ENCODE measurements around the gene NAA80. TPM values are rescaled to one million over a fixed set of nuclear protein-coding genes. Genes with fewer than 3 reads are reported as not detected.

Gene NAA80
- total RNA-seq, 1 experiment from 2014 or later: 8.7 TPM

GRCh38 chr3:50337175-50337861 is 38.1 kb upstream of the NAA80 start:
- ATAC-seq (peak; percentile 88), DNase-seq (peak; percentile 99)
- BruUV-seq (replicated peaks): no TSS peak
- Histone ChIP-seq H3K9me2 (replicated peaks; ENCODE audit: low read length) (no peaks in the 10 kb centered on the region), H3K9me3 (ENCODE audit: low read length) (no peaks in the 10 kb centered on the region), H4K20me1 (ENCODE audit: low read length) (peaks cover 13% of the 10 kb centered on the region; the same call in 1 of the 2 replicates), H3K27ac (ENCODE audit: low read length) (peak overlapping the region; percentile 72), H3K9ac (ENCODE audit: low read length) (peak overlapping the region; percentile 89), H3K4me1 (ENCODE audit: insufficient read depth, low read length) (peaks cover 32% of the 10 kb centered on the region), H3K4me3 (ENCODE audit: low read length) (peak overlapping the region; percentile 89), H2AFZ (ENCODE audit: low read length) (peak overlapping the region; percentile 88), H3K4me2 (ENCODE audit: low read length) (peak overlapping the region; percentile 88), H3K79me2 (ENCODE audit: low read length) (peaks cover 48% of the 10 kb centered on the region), H3F3A (ENCODE audit: low read length, unreplicated experiment) (no peaks in the 10 kb centered on the region), H3K36me3 (ENCODE audit: low read depth, low read length) (no peaks in the 10 kb centered on the region; the same call in 1 of the 2 replicates), H3K27me3 (ENCODE audit: low read length) (no peaks in the 10 kb centered on the region)
- POLR2A ChIA-PET (ENCODE audit: unreplicated experiment): interaction anchor here (0.5 to 1.4 kb wide), 12 partner anchors 9 to 1768 kb away, joined by 3 to 17 read pairs (median 5); partner anchors contain the start of genes CISH, CYB561D2, HYAL3 and IFRD2
- intact Hi-C loops (cut with micrococcal nuclease): no loop called here
- TF ChIP-seq EZH2phosphoT487 (IDR thresholded peaks at IDR 0.05; ENCODE audit: borderline replicate concordance, low read length) (no peak), EZH2 (IDR thresholded peaks at IDR 0.05; ENCODE audit: low read length, unreplicated experiment) (no peak)
- TF ChIP-seq, protein P1, sequence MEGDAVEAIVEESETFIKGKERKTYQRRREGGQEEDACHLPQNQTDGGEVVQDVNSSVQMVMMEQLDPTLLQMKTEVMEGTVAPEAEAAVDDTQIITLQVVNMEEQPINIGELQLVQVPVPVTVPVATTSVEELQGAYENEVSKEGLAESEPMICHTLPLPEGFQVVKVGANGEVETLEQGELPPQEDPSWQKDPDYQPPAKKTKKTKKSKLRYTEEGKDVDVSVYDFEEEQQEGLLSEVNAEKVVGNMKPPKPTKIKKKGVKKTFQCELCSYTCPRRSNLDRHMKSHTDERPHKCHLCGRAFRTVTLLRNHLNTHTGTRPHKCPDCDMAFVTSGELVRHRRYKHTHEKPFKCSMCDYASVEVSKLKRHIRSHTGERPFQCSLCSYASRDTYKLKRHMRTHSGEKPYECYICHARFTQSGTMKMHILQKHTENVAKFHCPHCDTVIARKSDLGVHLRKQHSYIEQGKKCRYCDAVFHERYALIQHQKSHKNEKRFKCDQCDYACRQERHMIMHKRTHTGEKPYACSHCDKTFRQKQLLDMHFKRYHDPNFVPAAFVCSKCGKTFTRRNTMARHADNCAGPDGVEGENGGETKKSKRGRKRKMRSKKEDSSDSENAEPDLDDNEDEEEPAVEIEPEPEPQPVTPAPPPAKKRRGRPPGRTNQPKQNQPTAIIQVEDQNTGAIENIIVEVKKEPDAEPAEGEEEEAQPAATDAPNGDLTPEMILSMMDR (conservative IDR thresholded peaks at IDR 0.05; ENCODE audit: low read depth, low read length): no peak
- CTCF ChIA-PET: interaction anchor here (0.6 to 1.3 kb wide), 10 partner anchors 8 to 1646 kb away, joined by 3 to 10 read pairs (median 4); partner anchors contain the start of genes CYB561D2, NPRL2, TUSC2 and ZMYND10

DNA sequence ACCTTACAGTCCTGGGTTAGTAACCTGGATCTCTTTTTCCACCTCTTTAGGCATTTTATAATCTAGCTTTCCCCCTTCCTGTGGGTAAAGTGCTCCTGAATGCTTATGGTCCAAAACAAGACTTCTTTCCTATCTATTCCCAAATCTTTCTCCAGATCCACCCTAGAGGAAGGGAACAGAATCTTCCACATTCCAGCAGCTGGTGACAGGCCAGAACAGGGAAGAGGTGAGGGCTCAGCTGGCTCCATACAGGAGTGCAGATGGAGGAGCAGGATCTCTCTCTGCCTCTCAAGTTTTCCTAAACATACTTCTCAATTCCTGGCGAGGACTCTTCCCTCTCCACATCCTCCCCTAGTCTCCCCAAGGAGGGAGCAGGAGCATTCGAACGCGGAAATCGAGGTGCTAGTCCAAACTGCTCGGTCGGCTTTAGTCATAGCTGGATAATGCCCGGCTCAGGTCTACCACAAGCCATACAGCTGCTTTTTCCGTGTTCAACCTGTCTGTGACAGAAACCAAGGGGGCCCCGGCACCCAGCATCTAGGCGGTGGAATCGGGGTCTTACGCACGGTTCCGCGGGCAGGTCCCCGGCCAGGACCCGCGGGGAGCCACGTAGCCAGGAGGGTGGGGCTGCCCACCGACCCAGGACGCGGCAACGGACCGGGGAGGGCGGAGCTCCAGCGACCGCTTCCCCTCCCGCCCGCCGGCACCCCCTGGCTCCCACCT is 37.4 kb upstream of the NAA80 start:
- Histone ChIP-seq H3K9ac (ENCODE audit: low read length) (peak overlapping the region; percentile 89), H3K4me1 (ENCODE audit: insufficient read depth, low read length) (peaks cover 32% of the 10 kb centered on the region), H3K4me3 (ENCODE audit: low read length) (peak overlapping the region; percentile 89), H3K4me2 (ENCODE audit: low read length) (peak overlapping the region; percentile 88), H3K36me3 (ENCODE audit: low read depth, low read length) (peaks cover 6% of the 10 kb centered on the region; the same call in 1 of the 2 replicates), H3K27ac (ENCODE audit: low read length) (peak overlapping the region; percentile 72), H3K9me2 (replicated peaks; ENCODE audit: low read length) (no peaks in the 10 kb centered on the region), H3K9me3 (ENCODE audit: low read length) (no peaks in the 10 kb centered on the region), H3F3A (ENCODE audit: low read length, unreplicated experiment) (no peaks in the 10 kb centered on the region), H2AFZ (ENCODE audit: low read length) (peak overlapping the region; percentile 88), H3K79me2 (ENCODE audit: low read length) (peaks cover 53% of the 10 kb centered on the region), H3K27me3 (ENCODE audit: low read length) (no peaks in the 10 kb centered on the region), H4K20me1 (ENCODE audit: low read length) (peaks cover 13% of the 10 kb centered on the region; the same call in 1 of the 2 replicates)
- BruUV-seq (replicated peaks): TSS peak; percentile 73
- TF ChIP-seq, protein P1 (conservative IDR thresholded peaks at IDR 0.05; ENCODE audit: low read depth, low read length): 0 out of 2 replicates have a peak, but pooled peaks have one; percentile 11
- TF ChIP-seq EZH2 (IDR thresholded peaks at IDR 0.05; ENCODE audit: low read length, unreplicated experiment) (no peak), EZH2phosphoT487 (IDR thresholded peaks at IDR 0.05; ENCODE audit: borderline replicate concordance, low read length) (no peak)
- ChIA-PET POLR2A (ENCODE audit: unreplicated experiment) (interaction anchor here (0.5 to 1.4 kb wide), 12 partner anchors 8 to 1769 kb away, joined by 3 to 17 read pairs (median 5); partner anchors contain the start of genes CISH, CYB561D2, HYAL3 and IFRD2), CTCF (interaction anchor here (0.6 to 1.3 kb wide), 10 partner anchors 9 to 1646 kb away, joined by 3 to 10 read pairs (median 4); partner anchors contain the start of genes TUSC2 and ZMYND10)
- peak; percentile 34 for DNase-seq
- intact Hi-C loops (cut with micrococcal nuclease): no loop called here
- ATAC-seq: peak; percentile 46

Measured in PC-3 (cell line).